Pons (tissue), 1 donor: ENCODE measurements around the gene LARP4B.

ENCODE experiments used
- DNase-seq: peaks from one replicate; pipeline ENCODE4 v3.0.0-alpha.2; 2016; ENCODE audit warnings: low spot score

Gene LARP4B

DNA sequence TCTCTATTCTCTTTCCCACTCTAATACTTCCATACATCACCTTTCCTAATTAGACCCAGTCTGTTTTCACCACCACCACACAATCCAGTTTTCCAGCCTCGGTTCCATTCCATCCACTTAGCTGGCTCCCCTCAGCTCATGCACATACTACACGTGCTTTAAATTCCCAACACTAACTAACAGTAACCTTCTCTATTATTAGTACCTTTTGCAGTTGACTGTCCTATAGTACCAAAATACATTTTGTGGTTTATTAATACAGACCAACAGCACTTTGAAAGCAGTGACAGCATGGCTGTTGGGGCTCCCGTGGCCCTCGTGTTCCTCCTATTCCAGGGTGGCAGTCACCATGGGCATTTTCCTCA is 64.9 kb downstream of the LARP4B start:
- DNase-seq = no peak

DNA sequence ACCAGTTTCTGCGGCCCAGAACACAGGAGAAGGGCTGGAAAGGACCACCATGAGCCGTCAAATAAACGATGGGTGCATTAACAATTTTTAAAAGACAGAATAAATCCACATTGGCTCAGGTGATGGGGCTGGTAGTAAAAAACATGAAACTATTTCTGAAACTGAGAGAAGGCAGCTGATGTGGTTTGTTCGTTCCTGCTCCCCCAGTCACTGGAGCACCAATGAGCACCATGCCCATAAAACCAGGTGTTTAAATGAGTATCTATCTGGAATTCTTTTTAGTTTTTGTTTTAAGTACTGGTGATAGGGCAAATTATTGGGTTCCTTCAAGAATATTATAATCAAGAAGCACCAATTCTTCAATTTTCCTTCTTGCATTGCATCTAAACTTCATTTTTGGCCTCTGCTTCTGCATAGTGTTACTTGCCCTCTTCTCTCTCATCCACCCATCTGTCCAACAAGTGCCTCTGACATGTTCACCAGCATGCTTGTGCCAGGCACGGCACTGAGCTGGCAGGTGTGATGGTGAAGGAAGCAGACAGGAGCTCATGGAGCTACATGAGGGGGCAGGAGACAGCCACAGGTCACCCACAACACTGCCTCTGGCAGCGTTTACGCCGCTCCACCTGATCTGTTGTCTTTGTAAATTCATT is 65.5 kb downstream of the LARP4B start:
- no peak for DNase-seq

DNA sequence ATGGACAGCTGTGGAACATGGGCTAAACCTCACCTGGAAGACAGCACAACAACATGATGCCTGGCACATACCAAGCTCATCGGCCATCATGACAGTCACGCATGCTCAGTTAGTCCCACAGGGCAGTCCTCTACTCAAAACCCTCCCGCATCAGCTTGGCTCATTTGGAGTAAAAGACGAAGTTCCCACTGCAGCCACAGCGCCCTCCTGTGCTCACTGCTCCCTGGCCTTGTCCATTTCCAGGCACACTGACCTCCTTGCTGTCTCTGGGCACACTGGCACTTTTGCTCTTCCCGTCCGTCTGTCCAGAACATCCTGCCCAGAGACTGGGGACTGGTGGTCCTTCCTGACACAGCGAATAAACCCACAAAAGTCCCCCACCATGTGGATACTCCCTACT is 66.2 kb downstream of the LARP4B start:
- no peak for DNase-seq

DNA sequence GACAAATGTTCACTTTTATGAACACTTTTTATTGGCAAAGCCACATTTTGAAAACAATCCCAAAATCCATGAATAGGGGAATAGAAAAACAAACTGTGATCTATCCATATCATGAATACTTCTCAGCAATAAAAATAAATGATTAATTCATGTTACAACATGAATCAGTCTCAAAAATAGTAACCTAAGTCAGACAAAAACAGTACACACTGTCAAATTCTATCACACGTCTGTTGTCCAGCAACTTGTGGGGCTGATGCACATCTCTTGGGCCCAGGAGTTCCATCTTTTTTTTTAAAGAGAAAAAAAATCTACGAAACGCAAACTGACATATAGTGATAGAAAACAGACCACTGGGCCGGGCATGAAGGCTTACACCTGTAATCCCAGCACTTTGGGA is 71.0 kb downstream of the LARP4B start:
- DNase-seq = no peak

DNA sequence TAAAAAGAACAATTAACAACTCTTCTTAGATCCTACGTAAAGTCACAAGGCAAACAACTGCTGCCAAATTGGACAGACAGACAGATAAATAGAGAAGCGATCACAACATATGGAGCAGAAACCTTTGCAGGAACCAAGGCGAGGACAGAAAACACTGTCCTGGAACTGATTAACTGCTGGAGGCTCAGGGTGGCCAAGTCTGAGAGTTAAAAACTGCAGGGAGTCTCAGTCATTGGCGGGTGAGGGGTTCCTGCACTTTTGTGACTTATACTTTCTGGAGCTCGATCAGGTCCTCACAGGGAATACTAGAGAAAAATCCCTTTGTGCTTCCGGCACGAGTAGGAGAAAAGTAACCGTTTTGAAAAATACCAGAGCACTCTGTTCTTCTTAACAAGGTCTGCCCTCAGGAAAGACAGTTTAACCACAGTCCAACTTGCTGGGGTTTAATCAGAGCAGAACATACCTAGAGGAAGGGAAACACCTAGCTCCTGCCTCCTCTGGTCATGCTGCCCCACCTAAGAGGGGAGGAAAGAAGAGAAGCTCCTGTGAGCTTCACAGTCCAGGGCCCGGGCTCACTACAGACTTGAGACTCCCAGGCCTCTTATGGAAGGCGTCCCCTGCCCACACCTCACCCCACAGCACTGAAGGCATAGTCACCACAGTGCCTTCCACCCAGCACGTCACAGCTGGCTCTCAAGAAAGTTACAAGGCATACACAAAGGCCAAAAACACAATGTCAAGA is 74.9 kb downstream of the LARP4B start:
- DNase-seq = no peak

DNA sequence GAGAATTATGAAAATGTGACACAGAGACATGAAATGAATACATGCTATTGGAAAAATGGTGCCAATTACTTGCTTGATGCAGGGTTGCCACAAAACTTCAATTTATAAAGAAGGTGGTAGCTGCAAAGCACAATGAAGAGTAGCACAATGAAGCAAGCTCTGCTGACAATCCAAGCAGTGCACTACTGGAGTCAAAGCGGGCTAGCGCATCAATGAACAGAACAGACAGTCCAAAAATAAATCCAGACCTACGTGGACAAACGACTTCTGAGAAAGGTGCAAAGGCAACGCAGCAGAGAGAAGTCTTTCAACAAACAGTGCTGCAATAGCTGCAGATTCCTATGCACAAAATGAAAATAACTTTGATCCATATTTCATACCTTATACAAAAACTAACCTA is 75.8 kb downstream of the LARP4B start:
- DNase-seq = no peak

DNA sequence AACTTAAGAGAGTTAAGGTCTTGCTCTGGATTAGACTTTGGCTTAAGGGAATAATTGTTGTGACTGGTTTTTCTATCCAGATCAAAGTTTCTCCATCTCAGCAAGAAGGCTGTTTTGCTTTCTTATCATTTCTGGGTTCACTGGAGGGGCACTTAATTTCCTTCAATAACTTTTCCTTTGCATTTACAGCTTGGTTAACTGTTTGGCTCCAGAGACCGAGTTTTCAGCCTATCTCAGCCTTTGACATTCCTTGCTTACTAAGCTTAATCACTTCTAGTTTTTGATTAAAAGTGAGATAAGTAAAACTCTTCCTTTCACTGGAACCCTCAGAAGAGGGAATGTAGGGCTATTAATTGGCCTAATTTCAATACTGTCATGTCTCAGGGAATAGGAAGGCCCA is 76.4 kb downstream of the LARP4B start:
- no peak for DNase-seq

DNA sequence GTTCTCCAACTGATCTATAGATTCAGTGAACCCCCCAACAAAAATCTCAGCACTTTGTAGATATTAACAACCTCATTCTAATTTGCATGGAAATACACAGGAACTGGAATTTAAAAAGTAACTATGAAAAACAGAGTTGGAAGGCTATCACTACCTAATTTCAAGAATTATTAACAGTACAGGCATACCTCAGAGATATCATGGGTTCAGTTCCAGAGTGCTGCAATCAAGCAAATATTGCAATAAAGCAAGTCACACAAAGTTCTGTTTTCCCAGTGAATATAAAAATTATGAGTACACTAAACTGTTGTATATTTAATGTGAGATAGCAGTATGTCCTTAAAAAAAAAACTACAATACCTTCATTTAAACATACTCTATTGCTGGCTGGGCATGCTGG is 78.5 kb downstream of the LARP4B start:
- DNase-seq = no peak

DNA sequence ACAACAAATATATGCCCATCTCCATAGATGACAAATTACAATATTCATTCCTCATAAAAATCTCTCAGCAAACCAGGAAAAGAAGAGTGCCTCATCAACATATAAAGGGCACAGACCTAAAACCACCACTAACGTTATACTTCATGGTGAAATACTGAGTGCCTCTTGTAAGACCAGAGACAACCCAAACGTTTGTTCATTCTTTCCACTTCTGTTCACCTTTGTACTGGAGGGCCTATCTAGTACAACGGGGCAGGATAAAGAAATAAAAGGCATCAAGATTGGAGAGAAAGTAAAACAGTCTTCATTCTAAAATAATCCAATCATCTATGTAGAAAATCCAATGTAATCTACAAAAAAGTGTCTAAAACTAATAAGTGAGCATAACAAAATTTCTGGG is 79.1 kb downstream of the LARP4B start:
- DNase-seq = no peak

DNA sequence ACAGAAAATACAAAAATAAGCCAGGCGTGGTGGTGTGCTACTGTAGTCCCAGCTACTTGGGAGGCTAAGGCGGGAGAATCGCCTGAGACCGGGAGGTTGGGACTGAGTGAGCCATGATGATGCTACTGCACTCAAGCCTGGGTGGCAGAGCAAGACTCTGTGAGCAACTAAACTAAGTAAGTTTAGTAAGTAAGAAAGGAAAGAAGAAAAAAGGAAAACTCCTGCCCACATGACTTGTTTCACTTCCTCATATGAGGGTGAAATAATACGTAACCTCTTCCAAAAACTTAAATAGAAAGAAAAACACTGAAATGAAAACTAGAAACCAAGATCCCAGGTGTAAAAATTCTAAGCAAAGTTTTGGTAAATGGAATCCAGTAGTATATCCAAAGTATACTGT is 79.6 kb downstream of the LARP4B start:
- DNase-seq = no peak

DNA sequence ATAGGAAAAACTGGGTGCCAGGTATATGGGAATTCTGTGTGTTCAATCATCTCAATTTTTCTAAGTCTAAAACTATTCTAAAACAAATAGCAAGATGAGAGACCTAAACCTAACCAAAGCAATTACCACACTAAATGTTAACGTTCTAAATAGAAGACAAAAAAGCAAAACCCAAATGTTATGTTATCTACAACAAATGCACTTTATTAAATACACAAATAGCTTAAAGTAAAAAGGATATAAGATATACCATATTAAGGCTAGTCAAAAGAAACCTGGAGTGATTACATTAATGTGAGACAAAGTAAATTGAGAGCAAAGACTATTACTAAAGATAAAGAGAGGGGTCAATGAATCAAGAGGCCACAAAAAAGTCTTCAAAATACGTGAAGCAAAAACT is 81.4 kb downstream of the LARP4B start:
- no peak for DNase-seq

DNA sequence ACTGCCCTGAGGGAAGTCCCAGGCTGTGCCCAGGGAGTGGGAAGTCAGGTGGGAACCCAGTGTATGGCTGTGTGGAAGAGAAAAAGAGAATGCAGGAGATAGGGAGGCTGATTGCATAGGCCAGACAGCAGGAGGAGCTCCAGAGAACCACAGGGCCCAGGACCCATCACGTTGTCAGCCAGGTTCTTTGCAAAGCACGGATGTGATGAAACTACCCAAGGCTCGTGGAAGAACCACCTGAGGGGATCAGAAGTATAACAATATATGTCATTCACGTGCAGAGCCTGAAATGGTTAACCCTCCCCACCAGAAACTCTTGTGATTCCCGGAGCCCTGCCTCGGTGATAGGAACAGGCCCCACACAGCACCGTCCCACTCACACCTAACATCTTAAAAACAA is 83.6 kb downstream of the LARP4B start:
- DNase-seq = no peak

DNA sequence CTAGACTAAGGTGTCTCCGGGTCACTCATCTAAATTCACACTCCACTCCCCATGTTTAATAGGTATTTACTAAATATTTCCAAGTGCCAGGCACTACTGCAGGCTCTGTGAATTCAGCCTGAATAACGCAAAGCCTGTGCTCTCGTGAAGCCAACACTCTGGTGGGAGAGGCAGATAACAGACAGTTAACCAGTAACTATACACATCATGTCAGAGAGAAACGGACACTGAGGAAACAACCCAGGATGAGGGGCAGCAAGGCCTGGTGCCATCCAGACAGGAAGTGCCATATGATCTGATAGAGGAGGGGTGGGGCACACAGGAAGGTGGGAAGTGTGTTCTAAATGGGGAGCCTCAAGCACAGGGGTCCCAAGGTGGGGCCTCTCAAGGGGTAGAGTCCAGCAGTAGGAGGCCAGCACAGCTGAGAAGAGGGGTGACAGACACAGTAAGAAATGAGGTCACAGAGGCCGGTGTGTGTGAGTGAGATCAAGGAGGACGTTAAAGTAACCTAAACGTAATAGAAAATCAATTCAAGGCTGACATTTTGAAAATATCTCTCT is 85.3 kb downstream of the LARP4B start:
- DNase-seq = no peak

DNA sequence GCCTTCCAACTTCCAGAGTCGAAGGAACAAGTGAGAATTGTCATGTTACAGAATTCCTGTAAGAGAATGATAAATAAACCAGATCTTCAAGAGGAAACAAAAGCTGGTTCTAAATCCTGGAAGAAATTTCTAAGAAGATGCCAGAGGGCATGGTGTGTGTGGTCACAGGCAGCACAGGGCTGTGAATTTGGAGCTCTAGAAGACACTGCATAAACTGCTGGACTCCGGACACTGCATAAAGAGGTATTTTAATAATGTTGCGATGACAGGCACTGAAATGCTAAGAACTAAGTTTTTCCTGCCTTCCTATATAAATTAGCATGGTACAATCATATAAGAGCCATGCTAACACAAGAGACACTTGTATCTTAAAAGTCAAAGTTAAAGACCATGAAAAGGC is 86.0 kb downstream of the LARP4B start:
- DNase-seq = peak; percentile 43

DNA sequence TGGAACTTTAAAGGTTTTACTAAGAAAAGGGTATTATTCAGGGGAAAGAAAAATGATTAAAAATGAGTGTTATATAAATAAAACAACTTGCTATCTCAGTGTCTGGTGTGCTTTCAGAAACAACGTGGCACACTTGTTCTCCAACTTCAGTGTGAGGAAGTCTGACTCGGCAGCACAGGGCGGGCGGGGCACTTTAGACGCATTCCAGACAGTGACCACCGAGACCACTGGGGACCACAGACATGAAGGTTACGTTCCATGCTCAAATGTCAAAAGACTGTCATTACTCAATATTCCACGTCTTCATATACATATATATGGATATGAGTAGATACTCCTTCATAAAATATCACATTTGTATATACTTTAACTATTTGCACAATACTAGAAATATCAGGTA is 87.0 kb downstream of the LARP4B start:
- DNase-seq = no peak

DNA sequence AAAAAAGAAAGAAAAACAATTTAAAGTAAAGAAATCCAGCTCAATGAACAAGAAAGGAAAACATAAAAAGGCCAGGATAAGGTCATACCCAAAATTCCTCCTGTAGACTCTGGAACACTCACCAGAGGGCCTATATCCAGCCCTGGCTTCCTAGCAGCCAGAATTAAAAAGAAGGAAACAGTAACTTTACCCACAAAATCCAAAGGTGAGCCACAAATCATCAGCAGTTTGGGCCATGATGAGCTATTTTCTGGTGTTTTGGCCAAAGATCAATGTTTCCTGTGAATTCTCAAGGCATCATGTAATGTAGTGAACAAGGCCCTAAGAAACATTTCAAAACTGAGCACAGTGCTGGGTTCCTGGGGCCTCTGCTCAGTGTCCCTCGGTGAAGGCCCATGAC is 87.8 kb downstream of the LARP4B start:
- no peak for DNase-seq

DNA sequence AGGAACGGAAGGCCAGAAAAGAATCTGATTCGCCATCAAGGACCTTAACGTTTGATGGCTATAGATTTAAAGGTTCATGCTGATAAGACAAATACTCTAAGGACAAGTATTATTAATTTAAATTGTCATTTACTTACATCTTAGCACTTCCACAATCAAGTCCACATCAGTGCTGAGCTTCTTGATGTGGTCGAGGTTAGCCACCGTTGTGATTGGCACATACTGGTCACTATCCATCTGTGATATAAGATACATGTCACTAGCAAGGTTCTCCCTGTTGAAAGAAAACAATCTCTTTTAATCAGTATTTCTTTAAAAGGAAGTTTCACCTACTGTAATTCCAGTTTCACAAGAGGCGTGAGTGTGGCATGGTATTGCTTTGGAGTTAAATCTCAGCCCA is 88.7 kb downstream of the LARP4B start:
- DNase-seq = no peak

DNA sequence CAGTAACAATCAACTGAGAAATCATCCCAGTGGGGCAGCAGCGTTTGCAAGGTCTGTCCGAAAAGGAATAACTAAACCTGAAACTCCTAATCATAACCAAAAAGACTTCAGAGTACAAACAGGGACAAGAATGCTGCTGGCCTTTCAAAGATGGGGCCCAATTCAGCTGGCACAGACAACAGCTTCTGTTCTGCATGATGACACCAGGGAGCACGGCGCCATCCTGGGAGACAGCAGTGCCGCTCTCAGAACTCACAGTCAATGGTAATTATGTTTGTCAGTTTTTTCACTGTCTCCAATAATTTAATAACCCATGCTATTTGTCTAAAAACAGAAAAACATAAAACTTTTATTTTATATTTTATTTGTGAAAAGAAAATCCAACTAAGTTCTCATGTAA is 90.0 kb downstream of the LARP4B start:
- DNase-seq = peak; percentile 49

DNA sequence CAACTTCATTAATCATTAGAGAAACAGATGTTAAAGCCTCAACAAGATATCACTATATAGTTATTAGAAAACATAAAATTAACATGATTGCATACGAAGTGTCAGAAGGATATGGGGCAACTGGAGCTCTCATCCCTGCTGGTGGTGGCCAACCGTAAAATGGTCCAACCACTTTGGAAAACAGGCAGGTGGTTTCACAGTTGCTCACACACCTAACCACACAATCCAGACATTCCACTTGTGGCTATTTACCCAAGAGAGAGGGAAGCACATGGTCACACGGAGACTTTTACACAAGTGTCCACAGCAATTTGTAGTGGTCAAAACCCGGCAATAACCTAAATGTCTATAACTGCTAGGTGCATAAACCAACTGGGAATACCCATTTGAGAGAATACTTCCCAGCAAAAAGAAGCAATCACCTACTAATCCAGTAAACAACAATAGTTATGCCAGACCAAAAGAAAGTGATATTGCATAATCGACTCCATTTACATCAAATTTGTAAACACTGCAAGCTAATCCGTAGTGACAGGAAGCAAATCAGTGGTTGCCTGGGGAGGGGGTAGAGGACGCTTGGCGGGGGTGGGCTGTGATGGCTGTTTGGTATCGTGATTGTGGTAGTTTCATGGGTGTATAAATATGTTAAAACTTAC is 91.8 kb downstream of the LARP4B start:
- no peak for DNase-seq

DNA sequence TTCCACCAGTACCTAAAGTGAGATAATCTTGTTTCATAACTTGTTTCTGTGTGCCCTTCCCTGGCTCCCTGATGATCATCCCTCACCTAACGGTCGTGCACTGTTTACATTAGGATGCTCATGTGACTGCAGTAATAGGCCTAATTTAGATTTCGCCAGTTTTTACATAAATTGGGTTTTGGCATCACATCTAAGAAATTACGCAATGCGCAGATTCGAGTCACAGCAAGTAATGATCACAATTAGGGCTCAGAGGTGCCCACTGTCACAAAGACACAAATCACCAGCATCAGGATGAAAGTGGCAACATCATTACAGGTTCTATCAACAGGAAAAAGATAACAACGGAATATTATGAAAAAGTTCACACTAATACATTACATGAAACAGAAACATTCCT is 94.7 kb downstream of the LARP4B start:
- DNase-seq = no peak

DNA sequence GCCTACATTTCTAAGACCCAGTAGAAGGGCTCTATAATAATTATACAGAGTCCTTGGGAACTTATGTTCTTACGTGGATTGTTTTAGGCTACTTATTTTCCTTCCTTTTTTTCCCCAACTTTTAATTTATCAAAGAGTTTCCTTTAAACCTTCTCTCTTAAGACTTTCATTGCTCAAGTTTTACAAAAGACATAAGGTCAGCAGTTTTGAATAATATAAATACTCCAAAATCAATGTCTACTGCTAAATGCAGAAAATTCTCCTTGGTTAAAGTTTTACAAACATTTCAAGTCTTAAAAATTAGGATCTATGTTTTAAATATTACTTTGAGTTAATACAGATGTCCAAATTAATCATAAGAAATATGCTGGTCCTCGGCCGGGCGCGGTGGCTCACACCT is 97.0 kb downstream of the LARP4B start:
- DNase-seq = no peak

DNA sequence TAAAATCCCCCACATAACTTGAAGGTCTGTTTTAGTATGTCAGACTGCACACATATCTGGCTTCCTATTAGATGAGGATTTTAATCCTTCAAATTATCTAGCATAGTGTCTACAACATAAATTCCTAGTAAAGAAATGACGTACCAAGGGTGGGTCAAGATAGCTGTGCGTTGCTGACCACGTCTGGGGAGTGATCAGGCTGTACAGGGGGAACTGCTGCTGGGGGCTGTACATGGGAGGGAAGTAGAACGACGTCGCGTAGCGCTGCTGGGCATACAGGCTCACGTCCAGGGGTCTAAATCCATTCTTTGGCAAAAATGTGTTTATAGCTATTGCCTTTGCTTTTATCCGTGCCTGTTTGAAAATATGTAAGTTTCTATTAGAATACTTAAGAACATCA is 102.3 kb downstream of the LARP4B start:
- DNase-seq = no peak

DNA sequence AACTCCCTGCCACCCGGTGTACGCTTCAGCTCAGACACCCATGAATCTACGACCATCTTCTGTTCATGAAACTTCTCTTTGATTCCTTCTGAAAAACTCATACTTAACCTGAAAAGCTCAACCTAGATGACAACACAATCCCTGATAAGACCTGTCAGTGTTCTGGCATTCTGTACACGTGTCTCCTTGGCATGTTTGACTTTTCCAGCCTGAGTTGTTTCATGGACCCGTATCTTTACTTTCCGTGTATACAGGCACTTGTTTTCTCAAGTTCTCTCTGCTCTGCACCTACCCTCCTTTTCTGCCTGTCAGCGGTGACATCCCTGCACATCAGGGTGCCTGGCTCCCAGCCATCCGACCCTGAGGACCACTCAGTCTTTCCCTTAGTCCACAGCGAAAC is 103.3 kb downstream of the LARP4B start:
- DNase-seq = no peak
